H9 (cell line): ENCODE data around the gene ARFGAP1. TPM values are rescaled to one million over a fixed set of nuclear protein-coding genes. Genes with fewer than 3 reads are reported as not detected.

Experiments
- DNase-seq: peaks from one replicate; pipeline ENCODE4 v3.0.0-alpha.2; 2017
- H2AFZ ChIP-seq: one replicate; pipeline ENCODE4 v1.6.1; 2013; ENCODE audit warnings: mild to moderate bottlenecking, low read length, control low read depth, moderate library complexity
- H2AK5ac ChIP-seq: 2 replicates; pipeline ENCODE4 v1.6.1; 2013; ENCODE audit warnings: low read length, control low read depth, mixed read lengths; ENCODE audit not compliant: insufficient read length
- H2BK120ac ChIP-seq: one replicate; pipeline ENCODE4 v1.6.1; 2013; ENCODE audit warnings: low read depth, mild to moderate bottlenecking, low read length, control low read depth, inconsistent platforms; ENCODE audit not compliant: poor library complexity, severe bottlenecking
- H2BK12ac ChIP-seq: 2 replicates; pipeline ENCODE4 v1.6.1; 2013; ENCODE audit warnings: low read length, control low read depth, mixed read lengths, low read depth; ENCODE audit not compliant: insufficient read length
- H2BK15ac ChIP-seq: 2 replicates; pipeline ENCODE4 v1.6.1; 2013; ENCODE audit warnings: low read depth, low read length, control low read depth
- H2BK20ac ChIP-seq: one replicate; pipeline ENCODE4 v1.6.1; 2013; ENCODE audit warnings: low read depth, mild to moderate bottlenecking, low read length, control low read depth, inconsistent platforms; ENCODE audit not compliant: poor library complexity, severe bottlenecking
- H2BK5ac ChIP-seq: 2 replicates; pipeline ENCODE4 v1.6.1; 2013; ENCODE audit warnings: low read length, control low read depth, mixed read lengths; ENCODE audit not compliant: insufficient read length
- H3K14ac ChIP-seq: 2 replicates; pipeline ENCODE4 v1.6.1; 2013; ENCODE audit warnings: low read length, control low read depth; ENCODE audit not compliant: insufficient read depth
- H3K18ac ChIP-seq: 2 replicates; pipeline ENCODE4 v1.6.1; 2013; ENCODE audit warnings: low read depth, mild to moderate bottlenecking, mixed read lengths, low read length, control low read depth; ENCODE audit not compliant: insufficient read length
- H3K23ac ChIP-seq: 2 replicates; pipeline ENCODE4 v1.6.1; 2013; ENCODE audit warnings: low read length, control low read depth, mixed read lengths, low read depth; ENCODE audit not compliant: insufficient read length
- H3K23me2 ChIP-seq: 2 replicates; pipeline ENCODE4 v1.6.1; 2013; ENCODE audit warnings: low read depth, mild to moderate bottlenecking, mixed read lengths, low read length, control low read depth; ENCODE audit not compliant: insufficient read length, poor library complexity, severe bottlenecking
- H3K27ac ChIP-seq: 2 replicates; pipeline ENCODE4 v1.5.1; 2013; ENCODE audit warnings: low read length, control low read depth, mixed read lengths, low read depth; ENCODE audit not compliant: insufficient read length
- H3K27me3 ChIP-seq: 2 replicates; pipeline ENCODE4 v1.6.1; 2013; ENCODE audit warnings: low read length, control low read depth, inconsistent platforms; ENCODE audit not compliant: insufficient read depth
- H3K4ac ChIP-seq: 2 replicates; pipeline ENCODE4 v1.6.1; 2013; ENCODE audit warnings: low read depth, mild to moderate bottlenecking, control low read depth, inconsistent platforms, low read length, moderate library complexity
- H3K4me1 ChIP-seq: 2 replicates; pipeline ENCODE4 v1.6.1; 2013; ENCODE audit warnings: low read length, control low read depth, inconsistent platforms; ENCODE audit not compliant: insufficient read depth
- H3K4me2 ChIP-seq: 2 replicates; pipeline ENCODE4 v1.6.1; 2013; ENCODE audit warnings: low read length, control low read depth, mixed read lengths; ENCODE audit not compliant: insufficient read length, insufficient read depth
- H3K56ac ChIP-seq: 2 replicates; pipeline ENCODE4 v1.6.1; 2013; ENCODE audit warnings: low read depth, mild to moderate bottlenecking, mixed read lengths, low read length, control low read depth; ENCODE audit not compliant: insufficient read length
- H3K79me1 ChIP-seq: 2 replicates; pipeline ENCODE4 v1.6.1; 2013; ENCODE audit warnings: low read depth, mild to moderate bottlenecking, moderate library complexity, low read length, control low read depth, inconsistent platforms; ENCODE audit not compliant: insufficient read depth, poor library complexity, severe bottlenecking
- H3K79me2 ChIP-seq: 2 replicates; pipeline ENCODE4 v1.6.1; 2013; ENCODE audit warnings: low read length, control low read depth, inconsistent platforms; ENCODE audit not compliant: insufficient read depth
- H3K9ac ChIP-seq: 2 replicates; pipeline ENCODE4 v1.6.1; 2013; ENCODE audit warnings: low read length, control low read depth, mixed read lengths; ENCODE audit not compliant: insufficient read length; ENCODE audit errors: extremely low read depth
- H3K9me3 ChIP-seq: one replicate; pipeline ENCODE4 v1.6.1; 2013; ENCODE audit warnings: low read depth, low read length, inconsistent platforms; ENCODE audit not compliant: control insufficient read depth
- H3T11ph ChIP-seq: one replicate; pipeline ENCODE4 v1.6.1; 2013; ENCODE audit warnings: mild to moderate bottlenecking, low read length, control low read depth, inconsistent platforms
- H4K20me1 ChIP-seq: one replicate; pipeline ENCODE4 v1.6.1; 2013; ENCODE audit not compliant: control insufficient read depth, insufficient read length, insufficient read depth
- H4K5ac ChIP-seq: 2 replicates; pipeline ENCODE4 v1.6.1; 2013; ENCODE audit warnings: low read depth, mild to moderate bottlenecking, mixed read lengths, low read length, control low read depth; ENCODE audit not compliant: insufficient read length
- H4K8ac ChIP-seq: replicated peaks from 2 replicates; pipeline ENCODE4 v1.6.1; 2013; ENCODE audit warnings: low read length, control low read depth, mixed read lengths, low read depth; ENCODE audit not compliant: insufficient read length
- H4K91ac ChIP-seq: 2 replicates; pipeline ENCODE4 v1.6.1; 2013; ENCODE audit warnings: low read depth, mild to moderate bottlenecking, moderate library complexity, mixed read lengths, low read length, control low read depth; ENCODE audit not compliant: insufficient read length
- H3K27ac Mint-ChIP-seq, 3 experiments: 2 replicates in 2 of 3; 3 replicates in 1 of 3; pipeline ENCODE4 v1.8.0; 2020 to 2021; ENCODE audit warnings: mixed read lengths in 3 of 3, mild to moderate bottlenecking in 1 of 3, moderate library complexity in 1 of 3
- H3K27me3 Mint-ChIP-seq: 2 replicates; pipeline ENCODE4 v1.8.0; 2021; ENCODE audit warnings: low read depth, mild to moderate bottlenecking, moderate library complexity, mixed read lengths
- H3K36me3 Mint-ChIP-seq, 3 experiments: 2 replicates in 2 of 3; 3 replicates in 1 of 3; pipeline ENCODE4 v1.8.0; 2020 to 2021; ENCODE audit warnings: low read depth in 3 of 3, mixed read lengths in 3 of 3; ENCODE audit not compliant: insufficient read depth in 1 of 3
- H3K4me1 Mint-ChIP-seq, 2 experiments: 2 replicates each; pipeline ENCODE4 v1.8.0; 2020; ENCODE audit warnings: mixed read lengths in 2 of 2
- H3K4me3 Mint-ChIP-seq, 2 experiments: 2 replicates in 1 of 2; 3 replicates in 1 of 2; pipeline ENCODE4 v1.8.0; 2020 to 2021; ENCODE audit warnings: mild to moderate bottlenecking in 2 of 2, mixed read lengths in 2 of 2, moderate library complexity in 1 of 2
- H3K9me3 Mint-ChIP-seq, 2 experiments: 2 replicates in 1 of 2; 3 replicates in 1 of 2; pipeline ENCODE4 v1.8.0; 2020; ENCODE audit warnings: mild to moderate bottlenecking in 2 of 2, mixed read lengths in 2 of 2, moderate library complexity in 1 of 2
- WGBS: extraction: QIAGEN DNeasy Blood & Tissue Kit; methylation state at CpG from one replicate; pipeline ENCODE4 v1.1.7; 2013; ENCODE audit warnings: missing lambda C conversion rate, low lambda C conversion rate, mixed read lengths; ENCODE audit not compliant: insufficient read length; ENCODE audit errors: extremely low coverage; 5-methylcytosine and 5-hydroxymethylcytosine counted together
- total RNA-seq: library from RNA; stranded (reverse); gene quantifications from 2 replicates; pipeline ENCODE4 v1.2.1, GENCODE V29; 2021
- TF ChIP-seq, protein P1 (sequence below): fragments of 200-600 bp; sonication (generic); conservative IDR thresholded peaks from 3 replicates; pipeline ENCODE4 v1.8.0; 2021; ENCODE audit warnings: antibody characterized with exemption, mild to moderate bottlenecking

Gene ARFGAP1
- total RNA-seq, 1 experiment from 2014 or later = 114 TPM

GRCh38 chr20:63293871-63294535 lies 21.4 kb downstream of the ARFGAP1 start:
- Histone ChIP-seq H3K79me1 (no peaks in the 10 kb centered on the region), H3K4ac (no peak overlapping the region), H3K9me3 (no peaks in the 10 kb centered on the region), H3K23ac (no peak overlapping the region), H3K79me2 (no peaks in the 10 kb centered on the region), H3K56ac (no peak overlapping the region), H2BK20ac (no peak overlapping the region), H2BK12ac (no peak overlapping the region), H2BK120ac (no peak overlapping the region), H3K9ac (no peak overlapping the region), H3K27me3 (no peaks in the 10 kb centered on the region), H4K8ac (no peak overlapping the region), H2BK5ac (no peak overlapping the region), H4K20me1 (no peaks in the 10 kb centered on the region), H4K91ac (no peak overlapping the region), H4K5ac (no peak overlapping the region), H3K14ac (no peak overlapping the region), H2BK15ac (no peak overlapping the region), H3K23me2 (no peaks in the 10 kb centered on the region), H3K27ac (no peak overlapping the region), H3K18ac (no peak overlapping the region), H2AFZ (no peak overlapping the region), H3K4me2 (no peak overlapping the region), H3K4me1 (no peaks in the 10 kb centered on the region; the same call in 1 of the 2 replicates), H2AK5ac (no peak overlapping the region), H3T11ph (no peak overlapping the region)
- no peak overlapping the region; a peak in 1 of 7 replicates for H3K27ac Mint-ChIP-seq
- H3K4me3 Mint-ChIP-seq = no peak overlapping the region
- H3K27me3 Mint-ChIP-seq = peaks cover 11% of the 10 kb centered on the region
- H3K9me3 Mint-ChIP-seq = no peaks in the 10 kb centered on the region
- no peak for DNase-seq
- WGBS = no CpG with 5 or more reads among the region's 22 CpGs
- TF ChIP-seq, protein P1, sequence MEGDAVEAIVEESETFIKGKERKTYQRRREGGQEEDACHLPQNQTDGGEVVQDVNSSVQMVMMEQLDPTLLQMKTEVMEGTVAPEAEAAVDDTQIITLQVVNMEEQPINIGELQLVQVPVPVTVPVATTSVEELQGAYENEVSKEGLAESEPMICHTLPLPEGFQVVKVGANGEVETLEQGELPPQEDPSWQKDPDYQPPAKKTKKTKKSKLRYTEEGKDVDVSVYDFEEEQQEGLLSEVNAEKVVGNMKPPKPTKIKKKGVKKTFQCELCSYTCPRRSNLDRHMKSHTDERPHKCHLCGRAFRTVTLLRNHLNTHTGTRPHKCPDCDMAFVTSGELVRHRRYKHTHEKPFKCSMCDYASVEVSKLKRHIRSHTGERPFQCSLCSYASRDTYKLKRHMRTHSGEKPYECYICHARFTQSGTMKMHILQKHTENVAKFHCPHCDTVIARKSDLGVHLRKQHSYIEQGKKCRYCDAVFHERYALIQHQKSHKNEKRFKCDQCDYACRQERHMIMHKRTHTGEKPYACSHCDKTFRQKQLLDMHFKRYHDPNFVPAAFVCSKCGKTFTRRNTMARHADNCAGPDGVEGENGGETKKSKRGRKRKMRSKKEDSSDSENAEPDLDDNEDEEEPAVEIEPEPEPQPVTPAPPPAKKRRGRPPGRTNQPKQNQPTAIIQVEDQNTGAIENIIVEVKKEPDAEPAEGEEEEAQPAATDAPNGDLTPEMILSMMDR = no peak
- peaks cover 9 to 26% of the 10 kb centered on the region in 2 experiments for H3K4me1 Mint-ChIP-seq
- peaks cover 0 to 2% (median 2%) of the 10 kb centered on the region in 3 experiments; a peak in 3 of 7 replicates for H3K36me3 Mint-ChIP-seq
